RWPE2 (cell line): ENCODE results near the gene C2CD4B.
A peak's percentile ranks its signal among the peaks of the same experiment; 100 is the strongest.

ENCODE experiments used
- ATAC-seq: fragments of 200-7000 bp; cut with Tn5 transposase; 3 replicates; pipeline ENCODE4 v1.9.1; 2021; ENCODE audit warnings: low read depth
- DNase-seq: peaks from one replicate; pipeline ENCODE4 v3.0.0-alpha.2; 2020; ENCODE audit warnings: low spot score
- H3K27ac ChIP-seq: fragments of 450-650 bp; 2 replicates; pipeline ENCODE4 v1.5.1; 2017; ENCODE audit warnings: mild to moderate bottlenecking; ENCODE audit not compliant: poor library complexity, severe bottlenecking
- H3K27me3 ChIP-seq: fragments of 250-450 bp; sonication (Bioruptor Pico); 2 replicates; pipeline ENCODE4 v1.5.1; 2021; ENCODE audit warnings: mild to moderate bottlenecking, moderate library complexity; ENCODE audit not compliant: insufficient read depth, poor library complexity, severe bottlenecking
- H3K36me3 ChIP-seq: fragments of 250-450 bp; sonication (Bioruptor Pico); 2 replicates; pipeline ENCODE4 v1.5.1; 2020; ENCODE audit warnings: low read depth, mild to moderate bottlenecking, moderate library complexity
- H3K4me1 ChIP-seq: fragments of 250-450 bp; sonication (Bioruptor Pico); 2 replicates; pipeline ENCODE4 v1.5.1; 2021; ENCODE audit warnings: mild to moderate bottlenecking, moderate library complexity; ENCODE audit not compliant: insufficient read depth, poor library complexity, severe bottlenecking
- H3K4me3 ChIP-seq: fragments of 250-450 bp; sonication (Bioruptor Pico); 2 replicates; pipeline ENCODE4 v1.5.1; 2021; ENCODE audit warnings: mild to moderate bottlenecking, moderate library complexity; ENCODE audit not compliant: severe bottlenecking
- H3K9me3 ChIP-seq: fragments of 250-450 bp; sonication (Bioruptor Pico); 2 replicates; pipeline ENCODE4 v1.5.1; 2021; ENCODE audit warnings: mild to moderate bottlenecking, moderate library complexity; ENCODE audit not compliant: severe bottlenecking
- TF ChIP-seq, protein P1 (sequence below): fragments of 450-650 bp; IDR thresholded peaks from one replicate; pipeline ENCODE4 v1.5.1; 2017; ENCODE audit warnings: mild to moderate bottlenecking, moderate library complexity; ENCODE audit not compliant: poor library complexity, severe bottlenecking

C2CD4B gene

GRCh38 chr15:62147149-62147548 lies 17.9 kb downstream of the C2CD4B start:
- DNase-seq = no peak
- Histone ChIP-seq H3K36me3 (no peaks in the 10 kb centered on the region), H3K4me3 (no peak overlapping the region), H3K9me3 (no peaks in the 10 kb centered on the region), H3K27me3 (no peaks in the 10 kb centered on the region), H3K4me1 (no peaks in the 10 kb centered on the region), H3K27ac (no peak overlapping the region)
- TF ChIP-seq, protein P1, sequence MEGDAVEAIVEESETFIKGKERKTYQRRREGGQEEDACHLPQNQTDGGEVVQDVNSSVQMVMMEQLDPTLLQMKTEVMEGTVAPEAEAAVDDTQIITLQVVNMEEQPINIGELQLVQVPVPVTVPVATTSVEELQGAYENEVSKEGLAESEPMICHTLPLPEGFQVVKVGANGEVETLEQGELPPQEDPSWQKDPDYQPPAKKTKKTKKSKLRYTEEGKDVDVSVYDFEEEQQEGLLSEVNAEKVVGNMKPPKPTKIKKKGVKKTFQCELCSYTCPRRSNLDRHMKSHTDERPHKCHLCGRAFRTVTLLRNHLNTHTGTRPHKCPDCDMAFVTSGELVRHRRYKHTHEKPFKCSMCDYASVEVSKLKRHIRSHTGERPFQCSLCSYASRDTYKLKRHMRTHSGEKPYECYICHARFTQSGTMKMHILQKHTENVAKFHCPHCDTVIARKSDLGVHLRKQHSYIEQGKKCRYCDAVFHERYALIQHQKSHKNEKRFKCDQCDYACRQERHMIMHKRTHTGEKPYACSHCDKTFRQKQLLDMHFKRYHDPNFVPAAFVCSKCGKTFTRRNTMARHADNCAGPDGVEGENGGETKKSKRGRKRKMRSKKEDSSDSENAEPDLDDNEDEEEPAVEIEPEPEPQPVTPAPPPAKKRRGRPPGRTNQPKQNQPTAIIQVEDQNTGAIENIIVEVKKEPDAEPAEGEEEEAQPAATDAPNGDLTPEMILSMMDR = no peak
- ATAC-seq = no peak

GRCh38 chr15:62145015-62145735 lies 19.9 kb downstream of the C2CD4B start:
- peaks cover 4% of the 10 kb centered on the region for H3K4me1 ChIP-seq
- TF ChIP-seq, protein P1 = no peak
- DNase-seq (no peak), ATAC-seq (peak; percentile 59; the same call in 1 of the 3 replicates)
- H3K27me3 ChIP-seq = no peaks in the 10 kb centered on the region
- H3K4me3 ChIP-seq = no peak overlapping the region
- no peak overlapping the region for H3K27ac ChIP-seq
- H3K36me3 ChIP-seq = no peaks in the 10 kb centered on the region
- no peaks in the 10 kb centered on the region for H3K9me3 ChIP-seq

GRCh38 chr15:62142736-62143135 lies 22.3 kb downstream of the C2CD4B start:
- no peak overlapping the region for H3K27ac ChIP-seq
- no peak overlapping the region for H3K4me3 ChIP-seq
- TF ChIP-seq, protein P1 = peak; percentile 65
- ATAC-seq (no peak), DNase-seq (no peak)
- no peaks in the 10 kb centered on the region for H3K27me3 ChIP-seq
- no peaks in the 10 kb centered on the region for H3K36me3 ChIP-seq
- peaks cover 15% of the 10 kb centered on the region for H3K4me1 ChIP-seq
- H3K9me3 ChIP-seq = no peaks in the 10 kb centered on the region

DNA sequence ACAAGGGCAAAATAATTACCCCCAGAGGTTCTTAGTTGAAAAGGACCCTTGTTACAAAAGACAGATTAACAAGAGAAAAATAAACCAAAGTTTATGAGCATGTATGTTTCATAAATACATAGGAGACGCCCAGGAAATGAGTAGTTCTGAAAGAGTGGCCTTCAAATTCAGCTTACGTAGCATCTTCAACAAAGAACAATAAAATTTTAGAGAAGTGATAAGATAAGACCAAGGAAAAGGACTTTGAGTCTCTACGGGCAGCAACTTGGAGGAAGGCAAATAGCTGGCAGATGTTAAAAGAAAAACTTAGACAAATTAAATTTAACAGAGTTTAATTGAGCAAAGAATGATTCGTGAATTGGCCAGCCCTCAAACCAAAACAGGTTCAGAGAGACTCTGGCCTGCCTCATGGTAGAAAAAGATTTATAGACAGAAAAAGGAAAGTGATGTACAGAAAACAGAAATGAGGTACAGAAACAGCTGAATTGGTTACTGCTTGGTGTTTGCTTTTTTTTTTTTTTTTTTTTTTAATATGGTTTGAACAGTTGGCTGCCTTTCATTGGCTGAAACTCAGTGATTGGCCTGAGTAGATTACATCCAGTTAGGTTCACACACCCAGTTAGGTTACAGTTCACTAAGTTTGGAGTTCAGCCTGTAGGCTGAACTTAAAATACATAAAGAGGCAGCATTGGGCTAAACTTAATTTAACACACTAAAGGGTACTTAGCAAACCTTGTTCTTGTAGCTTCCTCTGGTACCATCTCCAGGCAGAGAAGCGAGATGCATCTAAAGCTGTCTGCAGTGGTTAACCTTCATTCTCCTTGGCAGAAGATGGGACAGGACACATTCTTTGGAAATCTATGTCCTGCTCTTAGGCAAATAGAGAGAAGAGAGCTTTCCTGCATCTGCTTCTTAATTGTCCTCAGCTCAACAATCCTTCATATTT lies 23.2 kb downstream of the C2CD4B start:
- Histone ChIP-seq H3K4me3 (no peak overlapping the region), H3K9me3 (no peaks in the 10 kb centered on the region), H3K4me1 (peaks cover 16% of the 10 kb centered on the region), H3K27me3 (no peaks in the 10 kb centered on the region), H3K27ac (peak overlapping the region; percentile 8), H3K36me3 (no peaks in the 10 kb centered on the region)
- DNase-seq (no peak), ATAC-seq (no peak)
- TF ChIP-seq, protein P1 = no peak
